IMR-90 (cell line): Measurements from ENCODE around the gene STAT5B.

Experiments used
- BHLHE40 ChIP-seq: fragments of 150-350 bp; IDR thresholded peaks from 2 replicates; pipeline ENCODE4 v1.6.1; 2016; ENCODE audit warnings: mild to moderate bottlenecking, low read depth, low read length
- CTCF ChIP-seq: conservative IDR thresholded peaks from 2 replicates; pipeline ENCODE4 v1.5.1; 2012; ENCODE audit warnings: mild to moderate bottlenecking, low read depth, low read length, improper control_type of control experiment
- ELK1 ChIP-seq: fragments of 150-350 bp; IDR thresholded peaks from 2 replicates; pipeline ENCODE4 v1.6.1; 2016; ENCODE audit warnings: low read depth, mild to moderate bottlenecking, low read length, moderate library complexity, borderline replicate concordance
- POLR2A ChIP-seq: IDR thresholded peaks from 2 replicates; pipeline ENCODE4 v1.6.1; 2012; ENCODE audit warnings: mild to moderate bottlenecking, low read depth, low read length
- RAD21 ChIP-seq: IDR thresholded peaks from 2 replicates; pipeline ENCODE4 v1.6.1; 2012; ENCODE audit warnings: low read length, improper control_type of control experiment
- RFX5 ChIP-seq: IDR thresholded peaks from 2 replicates; pipeline ENCODE4 v1.8.0; 2012; ENCODE audit warnings: low read depth, mild to moderate bottlenecking, low read length, moderate library complexity
- USF2 ChIP-seq: fragments of 150-350 bp; IDR thresholded peaks from 2 replicates; pipeline ENCODE4 v1.6.1; 2017; ENCODE audit warnings: mild to moderate bottlenecking, antibody characterized with exemption, low read length, low read depth

GRCh38 chr17:42185621-42185930 is 90.6 kb downstream of the STAT5B start:
- TF ChIP-seq POLR2A: no peak
- no peak for TF ChIP-seq CTCF
- TF ChIP-seq ELK1: no peak
- TF ChIP-seq RAD21: no peak
- no peak for TF ChIP-seq RFX5
- TF ChIP-seq USF2: no peak
- TF ChIP-seq BHLHE40: no peak
